CD4-positive, alpha-beta T cell treated with Interleukin-15 for 1 hour (primary cell): ENCODE measurements around the gene NEAT1.

Experiments
- DNase-seq: peaks from one replicate; pipeline ENCODE4 v3.0.0-alpha.2; 2020

Gene NEAT1

GRCh38 chr11:65411681-65412070 lies 10.9 kb upstream of the NEAT1 start:
- no peak for DNase-seq

DNA sequence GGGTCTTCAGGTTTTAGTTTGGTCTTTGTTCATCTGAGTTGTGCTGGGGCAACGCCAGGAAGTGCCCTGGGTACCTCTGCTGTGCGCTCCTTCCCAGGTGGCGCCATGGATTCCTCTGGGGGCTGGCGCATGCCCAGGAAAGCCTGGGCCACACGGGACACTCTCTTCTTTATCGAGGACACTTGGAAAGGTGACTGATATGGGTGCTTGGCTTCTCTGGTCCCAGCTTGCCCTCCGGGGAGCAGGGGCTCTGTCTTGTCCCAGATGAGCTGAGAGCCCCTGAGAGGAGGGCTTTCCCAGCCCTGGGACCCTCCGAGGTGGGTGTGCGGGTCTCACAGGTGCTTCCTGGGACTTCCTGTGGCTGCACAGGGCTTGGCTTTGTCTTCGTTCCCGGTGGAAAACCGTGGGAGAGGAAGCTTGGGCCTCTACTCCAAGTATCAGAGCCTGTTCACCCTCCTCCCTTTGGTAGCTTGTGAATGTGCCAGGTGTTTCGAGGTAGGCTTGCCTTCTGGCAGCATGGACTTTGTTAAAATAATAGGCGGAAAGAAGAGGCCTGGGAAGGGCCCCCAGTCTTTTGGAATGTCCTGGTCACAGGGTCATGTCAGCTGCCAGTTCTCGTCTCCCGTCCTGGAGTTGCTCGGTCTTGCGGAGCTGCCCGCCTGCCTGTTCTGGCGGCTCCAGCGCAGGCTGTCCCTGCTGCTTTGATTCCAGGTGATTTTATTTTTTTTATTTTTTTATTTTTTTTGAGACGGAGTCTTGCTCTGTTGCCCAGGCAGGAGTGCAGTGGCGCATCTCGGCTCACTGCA lies 10.1 kb upstream of the NEAT1 start:
- peak; percentile 15 for DNase-seq

DNA sequence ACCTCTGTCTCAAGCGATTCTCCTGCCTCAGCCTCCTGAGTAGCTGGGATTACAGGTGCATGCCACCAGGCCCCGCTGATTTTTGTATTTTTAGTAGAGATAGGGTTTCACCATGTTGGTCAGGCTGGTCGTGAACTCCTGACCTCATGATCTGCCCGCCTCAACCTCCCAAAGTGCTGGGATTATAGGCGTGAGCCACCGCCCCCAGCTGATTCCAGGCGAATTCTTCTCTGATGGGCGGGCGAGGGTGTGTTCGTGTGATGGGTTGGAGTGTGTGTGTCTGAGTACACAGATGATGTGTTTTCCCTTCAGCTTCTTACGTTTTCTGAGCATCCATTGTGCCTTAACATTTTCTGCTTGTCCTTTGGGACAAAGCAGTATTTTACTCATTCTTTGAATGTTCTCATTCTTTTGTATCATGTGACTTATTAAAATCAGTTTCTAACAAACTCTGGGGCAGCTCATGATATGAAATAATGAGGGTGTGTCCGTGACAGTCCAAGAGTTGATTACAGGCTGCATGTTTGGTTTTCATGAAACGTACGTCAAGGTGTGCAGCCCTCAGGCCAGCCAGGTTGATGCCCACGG lies 9.4 kb upstream of the NEAT1 start:
- peak; percentile 3 for DNase-seq

- peak; percentile 15 for DNase-seq
Measured at GRCh38 chr11:65414776-65415498, 7.7 kb upstream of the NEAT1 start.

- DNase-seq, result peak; percentile 10
Measured at GRCh38 chr11:65415499-65416340, 6.9 kb upstream of the NEAT1 start.

- DNase-seq, result peak; percentile 91
Measured at GRCh38 chr11:65416341-65416824, 6.2 kb upstream of the NEAT1 start.

DNA sequence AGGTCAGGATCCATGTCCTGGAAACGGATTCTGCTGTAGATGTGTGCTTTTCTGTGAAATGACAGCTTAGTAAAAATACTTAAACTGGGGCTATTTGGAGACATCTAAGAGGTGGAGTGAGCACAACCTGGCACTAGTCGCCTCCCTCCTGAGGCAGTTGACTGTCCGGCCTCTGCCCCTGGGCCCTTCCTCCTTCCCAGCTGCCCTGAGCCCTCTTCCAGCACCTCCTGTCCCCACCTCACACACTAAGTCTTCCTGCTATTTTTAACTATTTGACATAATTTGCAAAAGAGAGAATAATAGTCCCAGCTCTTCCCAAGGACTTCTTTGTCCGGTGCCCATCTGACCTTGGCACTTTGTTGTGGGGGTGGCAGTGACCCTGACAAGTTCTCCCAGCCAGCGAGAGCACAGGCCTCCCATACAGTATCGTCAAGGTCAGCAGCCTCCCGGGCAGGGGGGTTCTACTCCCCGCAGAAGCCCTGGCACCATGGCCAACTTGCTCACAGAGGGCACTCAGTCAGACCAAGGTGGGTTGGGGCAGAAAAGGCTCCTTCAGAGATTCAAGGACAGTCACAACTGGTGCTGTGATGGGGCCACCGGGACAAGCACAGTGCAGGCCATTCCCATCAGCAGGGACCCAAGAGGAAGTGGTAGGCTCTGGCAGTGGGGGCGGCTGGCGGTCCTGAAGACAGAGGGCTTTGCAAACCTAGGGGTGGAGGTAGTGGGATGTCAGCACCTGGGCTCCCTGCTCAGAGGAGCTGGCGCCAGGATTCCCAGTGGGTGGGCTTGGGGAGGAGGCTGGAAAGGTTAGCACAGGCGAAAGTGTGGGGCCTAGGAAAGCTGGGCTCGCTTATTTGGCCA lies 5.5 kb upstream of the NEAT1 start:
- peak; percentile 56 for DNase-seq

DNA sequence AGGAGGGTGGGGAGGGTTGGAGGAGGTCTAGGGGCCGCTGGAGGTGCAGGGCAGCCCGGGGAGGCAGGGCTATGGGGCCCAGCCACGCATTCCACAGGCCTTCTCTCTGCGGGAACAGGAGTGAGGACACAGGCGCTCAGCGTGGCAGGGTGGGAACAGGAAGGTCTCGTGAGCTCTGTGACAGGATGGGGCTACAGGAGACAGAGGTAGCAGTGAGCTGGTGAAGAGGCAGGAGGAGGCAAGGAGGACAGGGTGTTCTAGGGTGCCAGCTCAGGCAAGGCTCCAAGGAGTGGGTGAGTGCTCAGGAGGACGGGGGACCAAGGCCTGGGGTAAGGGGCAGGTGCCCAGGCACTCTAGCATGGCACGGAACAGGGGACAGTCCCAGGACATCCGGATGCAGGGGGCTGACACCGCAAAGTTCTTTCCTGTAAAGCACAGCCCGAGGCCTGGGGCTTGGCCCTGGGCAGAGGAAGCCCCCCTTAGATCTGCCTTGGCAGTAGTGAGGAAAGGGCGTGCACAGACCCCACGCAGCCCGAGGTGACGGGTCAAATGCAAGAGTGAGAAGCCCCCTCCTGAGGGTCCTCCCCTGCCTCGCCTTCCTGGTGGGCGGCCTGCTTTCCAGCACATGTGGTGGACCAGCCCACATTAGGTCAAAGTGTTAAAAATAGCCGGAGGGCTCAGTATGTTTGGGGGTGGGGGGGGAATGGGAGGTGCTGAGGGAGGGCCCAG lies 4.7 kb upstream of the NEAT1 start:
- peak; percentile 61 for DNase-seq

- no peak for DNase-seq
Measured at GRCh38 chr11:65418431-65418680, 4.2 kb upstream of the NEAT1 start.

DNA sequence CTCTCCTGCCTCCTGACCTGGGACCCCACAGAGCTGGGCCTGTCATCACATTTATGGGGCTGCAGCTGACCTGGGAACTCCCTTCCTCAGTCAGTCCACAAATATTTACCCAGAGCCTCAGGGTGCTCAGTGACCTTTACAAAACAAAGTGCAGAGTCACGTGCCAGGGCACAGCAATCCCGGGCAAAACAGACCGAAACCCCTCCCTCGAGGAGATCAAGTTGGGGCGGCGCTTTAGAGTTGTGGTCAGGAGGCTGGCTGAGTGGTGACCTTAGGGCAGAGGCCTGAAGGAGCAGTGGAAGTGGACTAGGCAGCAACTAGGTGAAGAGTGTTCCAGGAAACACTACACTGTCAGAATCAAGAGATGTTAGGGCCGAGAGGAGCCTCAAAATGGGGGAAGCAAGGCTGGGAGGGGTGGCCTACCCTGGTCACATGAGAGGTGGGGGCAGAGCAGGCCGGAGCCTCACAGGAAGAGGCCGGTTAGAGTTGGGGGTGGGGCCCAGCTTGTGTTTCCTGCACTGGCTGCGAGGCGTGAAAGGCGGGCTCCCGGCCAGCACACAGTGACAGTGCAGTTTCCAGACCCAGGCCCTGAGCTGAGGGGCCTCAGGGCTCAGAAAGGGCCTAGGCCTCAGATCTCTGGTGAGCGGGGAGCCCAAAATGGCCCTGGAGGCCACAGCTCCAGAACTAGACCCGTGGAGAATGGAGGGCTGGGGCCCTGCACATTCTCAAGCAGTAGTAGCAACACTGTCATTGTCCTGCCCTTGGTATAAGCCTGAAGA lies 3.7 kb upstream of the NEAT1 start:
- DNase-seq, result peak; percentile 95

DNA sequence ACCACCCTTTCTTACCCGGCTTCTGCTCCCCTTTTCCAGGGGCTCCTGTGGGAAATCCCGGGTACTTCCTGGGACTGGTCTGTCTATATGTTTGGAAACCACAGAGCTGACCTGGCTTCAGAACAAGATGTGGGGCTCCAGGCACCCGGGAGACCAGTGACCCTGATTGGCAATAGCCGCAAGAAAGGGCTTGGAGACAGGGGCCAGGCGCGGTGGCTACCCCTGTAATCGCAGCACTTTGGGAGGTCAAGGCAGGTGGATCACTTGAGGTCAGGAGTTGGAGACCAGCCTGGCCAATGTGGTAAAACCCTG lies 3.2 kb upstream of the NEAT1 start:
- no peak for DNase-seq

GRCh38 chr11:65419772-65420481 lies 2.7 kb upstream of the NEAT1 start:
- peak; percentile 85 for DNase-seq

GRCh38 chr11:65420506-65420905 lies 2.1 kb upstream of the NEAT1 start:
- DNase-seq, result no peak

GRCh38 chr11:65420979-65421793 lies 1.4 kb upstream of the NEAT1 start:
- DNase-seq, result peak; percentile 97

DNA sequence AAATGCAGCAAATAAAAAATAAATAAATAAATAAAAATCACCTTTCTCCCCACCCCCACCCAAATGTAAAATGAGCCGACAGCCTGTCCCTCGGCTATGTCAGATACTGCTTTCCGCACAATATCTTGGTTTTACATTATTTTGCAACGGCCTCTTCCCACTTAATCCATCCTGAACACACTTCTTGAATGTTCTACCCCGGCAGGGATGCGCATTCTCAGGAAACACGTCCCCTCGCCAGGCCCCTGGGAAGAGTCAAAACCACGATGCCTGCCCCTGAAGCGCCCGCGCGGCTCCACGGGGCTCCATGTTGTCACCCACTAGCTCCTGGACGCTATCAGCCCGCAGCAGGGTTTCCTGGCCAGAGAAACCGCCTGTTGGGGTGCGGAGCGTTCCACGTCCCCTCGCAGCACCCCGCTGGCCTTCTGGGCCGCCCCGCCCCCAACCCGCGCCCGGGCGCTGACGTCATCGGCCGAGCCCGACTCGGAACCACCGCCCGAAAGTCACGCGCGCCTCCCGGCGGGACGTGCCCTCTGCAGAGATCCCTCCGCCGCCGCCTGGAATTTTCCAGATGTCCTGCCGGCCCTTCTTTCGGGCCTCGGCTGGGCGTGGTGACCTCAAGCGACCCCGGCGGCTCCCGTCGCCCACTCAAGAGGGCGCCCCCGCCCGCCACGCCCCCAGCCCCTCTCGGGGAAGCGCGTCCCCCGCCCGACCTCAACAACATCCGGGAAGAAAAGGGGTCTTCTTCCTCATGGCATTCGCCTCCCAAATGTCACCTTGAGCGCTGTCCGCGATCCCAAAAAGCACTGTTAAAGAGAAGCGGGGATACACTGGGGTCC lies 585 bp upstream of the NEAT1 start:
- DNase-seq, result peak; percentile 96

DNA sequence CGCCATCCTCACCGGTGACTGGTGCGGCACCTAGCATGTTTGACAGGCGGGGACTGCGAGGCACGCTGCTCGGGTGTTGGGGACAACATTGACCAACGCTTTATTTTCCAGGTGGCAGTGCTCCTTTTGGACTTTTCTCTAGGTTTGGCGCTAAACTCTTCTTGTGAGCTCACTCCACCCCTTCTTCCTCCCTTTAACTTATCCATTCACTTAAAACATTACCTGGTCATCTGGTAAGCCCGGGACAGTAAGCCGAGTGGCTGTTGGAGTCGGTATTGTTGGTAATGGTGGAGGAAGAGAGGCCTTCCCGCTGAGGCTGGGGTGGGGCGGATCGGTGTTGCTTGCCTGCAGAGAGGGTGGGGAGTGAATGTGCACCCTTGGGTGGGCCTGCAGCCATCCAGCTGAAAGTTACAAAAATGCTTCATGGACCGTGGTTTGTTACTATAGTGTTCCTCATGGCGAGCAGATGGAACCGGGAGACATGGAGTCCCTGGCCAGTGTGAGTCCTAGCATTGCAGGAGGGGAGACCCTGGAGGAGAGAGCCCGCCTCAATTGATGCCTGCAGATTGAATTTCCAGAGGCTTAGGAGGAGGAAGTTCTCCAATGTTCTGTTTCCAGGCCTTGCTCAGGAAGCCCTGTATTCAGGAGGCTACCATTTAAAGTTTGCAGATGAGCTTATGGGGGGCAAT lies 1.1 kb downstream of the NEAT1 start:
- peak; percentile 59 for DNase-seq
